GM12874 (cell line): ENCODE data around the gene DLGAP1.

Experiments
- CTCF ChIP-seq: IDR thresholded peaks from 2 replicates; pipeline ENCODE4 v1.5.1; 2011; ENCODE audit warnings: low read depth, mild to moderate bottlenecking, control low read depth, low read length, moderate library complexity; ENCODE audit not compliant: insufficient read depth

The DLGAP1 gene

GRCh38 chr18:3661989-3662388, 793.1 kb downstream of the DLGAP1 start:
- no peak for TF ChIP-seq CTCF

- TF ChIP-seq CTCF = no peak
Measured at GRCh38 chr18:3660739-3661515, 794.2 kb downstream of the DLGAP1 start.

- TF ChIP-seq CTCF = no peak
Measured at GRCh38 chr18:3658529-3658928, 796.6 kb downstream of the DLGAP1 start.

GRCh38 chr18:3655254-3656050, 799.7 kb downstream of the DLGAP1 start:
- no peak for TF ChIP-seq CTCF

GRCh38 chr18:3654442-3655253, 800.5 kb downstream of the DLGAP1 start:
- no peak for TF ChIP-seq CTCF

- no peak for TF ChIP-seq CTCF
Measured at GRCh38 chr18:3653851-3654441, 801.2 kb downstream of the DLGAP1 start.
